Midbrain (tissue), 1 donor: ENCODE results near the gene MIEN1.
"Not testable (repeated sequence)": the region's sequence is repeated elsewhere in the genome, so short reads cannot be mapped to it uniquely, and the experiment has no call there.

Source experiments
- DNase-seq: peaks from one replicate; lab custom pipeline; 2025; lab: John Stamatoyannopoulos, UW

MIEN1 gene

DNA sequence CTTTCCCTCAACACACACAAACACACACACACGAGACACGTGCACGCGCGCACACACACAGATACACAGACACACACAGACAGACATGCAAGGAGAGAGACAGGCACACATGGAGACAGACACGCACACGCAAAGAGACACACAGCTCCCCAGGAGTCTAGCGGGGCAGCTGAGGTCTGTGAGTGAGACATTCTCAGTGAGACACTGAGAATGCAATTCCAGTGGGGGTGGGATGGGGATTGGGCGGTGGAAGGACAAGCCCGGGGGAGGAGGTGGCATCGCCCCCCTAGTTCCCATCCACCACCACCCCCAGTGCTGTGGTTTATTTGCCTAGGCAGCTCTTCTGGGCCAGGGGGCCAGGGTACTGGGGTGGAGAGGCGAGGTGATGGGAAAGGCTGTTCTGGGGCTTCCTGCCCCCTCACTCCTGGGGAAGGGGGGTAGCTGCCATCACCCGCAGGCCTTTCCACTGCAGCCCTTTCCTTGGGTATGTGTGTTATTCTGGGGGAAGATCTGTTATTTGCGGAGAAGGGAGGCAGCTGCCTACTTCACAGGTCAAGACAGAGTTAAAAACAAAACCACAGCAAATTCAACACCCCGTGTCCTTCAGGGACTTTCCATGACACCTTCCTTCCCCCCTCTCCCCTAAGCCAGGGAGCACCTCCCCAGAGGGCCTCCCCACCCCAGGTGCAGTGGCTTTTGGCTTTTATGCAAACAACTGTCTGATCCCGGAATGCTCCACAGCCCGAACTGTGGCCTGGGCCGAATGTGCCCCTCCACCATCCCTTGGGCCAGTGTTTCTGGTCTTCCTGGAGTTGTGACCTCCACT, 25.4 kb upstream of the MIEN1 start:
- DNase-seq = no peak

DNA sequence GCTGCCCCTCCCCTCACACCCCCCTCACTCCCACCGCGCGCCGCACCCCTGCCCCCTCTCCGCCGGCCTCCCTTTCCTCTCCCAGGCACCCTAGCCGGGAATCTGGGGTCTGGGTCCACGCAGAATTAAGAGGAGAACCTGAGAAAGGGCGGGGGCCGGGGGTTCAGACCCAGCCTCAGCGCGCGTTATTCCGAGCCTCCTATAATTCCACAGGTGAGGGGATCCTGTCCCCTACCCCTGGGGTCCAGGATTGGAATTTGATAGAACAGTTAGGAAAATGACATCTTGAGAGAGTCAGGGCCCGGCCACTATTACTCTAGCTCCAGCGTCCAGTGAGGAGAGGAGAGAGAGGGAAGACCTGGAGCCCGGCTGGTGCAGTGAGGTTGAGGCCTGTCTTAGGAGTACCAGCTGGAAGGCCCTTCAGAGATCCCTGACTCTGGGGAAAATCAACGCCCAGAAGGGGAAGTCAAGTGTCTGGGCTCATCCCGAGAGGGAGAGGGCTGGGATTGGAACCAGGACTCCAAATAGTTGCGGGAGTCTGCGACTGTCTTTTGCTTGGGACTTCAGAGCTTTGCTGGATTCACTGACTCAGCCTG, 24.7 kb upstream of the MIEN1 start:
- DNase-seq = no peak

DNA sequence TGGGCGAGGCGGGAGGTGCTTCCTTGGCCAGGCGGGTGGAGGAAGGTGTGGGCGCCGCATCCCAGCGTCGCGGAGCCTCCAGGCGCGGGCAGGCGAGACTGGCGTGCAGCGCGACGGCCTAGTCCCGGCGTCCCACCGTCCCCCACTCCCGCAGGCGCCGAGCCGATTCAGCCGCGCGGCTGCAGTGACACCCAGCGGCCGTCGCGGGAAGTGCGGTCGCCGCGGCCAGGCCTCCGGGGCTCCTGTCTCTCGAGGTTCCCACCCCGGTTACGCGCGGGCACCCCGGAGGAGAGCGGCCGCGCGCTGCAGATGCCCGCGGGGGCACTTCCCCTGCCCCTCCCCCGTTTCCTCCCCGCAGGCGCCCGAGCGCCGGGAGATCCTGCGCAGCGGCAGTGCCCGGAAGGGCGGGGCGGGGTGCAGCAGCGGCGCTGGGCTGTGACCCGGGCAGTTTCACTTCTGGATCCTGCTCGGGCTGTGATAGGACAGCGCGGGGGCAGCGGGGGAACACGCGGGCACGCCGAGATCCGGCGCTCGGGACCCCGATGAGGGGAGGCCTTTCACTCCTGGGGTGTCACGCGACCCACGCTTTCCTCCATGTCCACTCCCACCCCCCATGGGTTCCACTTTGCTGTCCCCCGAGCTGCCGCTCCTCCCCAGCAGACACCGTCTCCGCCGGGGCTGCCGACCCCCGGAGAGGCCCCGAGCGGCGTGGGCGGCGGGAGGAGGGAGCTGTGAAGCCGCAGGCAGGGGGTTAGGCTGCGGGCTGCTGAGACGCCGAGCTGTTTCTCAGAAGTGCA, 24.0 kb upstream of the MIEN1 start:
- DNase-seq = peak; percentile 87

DNA sequence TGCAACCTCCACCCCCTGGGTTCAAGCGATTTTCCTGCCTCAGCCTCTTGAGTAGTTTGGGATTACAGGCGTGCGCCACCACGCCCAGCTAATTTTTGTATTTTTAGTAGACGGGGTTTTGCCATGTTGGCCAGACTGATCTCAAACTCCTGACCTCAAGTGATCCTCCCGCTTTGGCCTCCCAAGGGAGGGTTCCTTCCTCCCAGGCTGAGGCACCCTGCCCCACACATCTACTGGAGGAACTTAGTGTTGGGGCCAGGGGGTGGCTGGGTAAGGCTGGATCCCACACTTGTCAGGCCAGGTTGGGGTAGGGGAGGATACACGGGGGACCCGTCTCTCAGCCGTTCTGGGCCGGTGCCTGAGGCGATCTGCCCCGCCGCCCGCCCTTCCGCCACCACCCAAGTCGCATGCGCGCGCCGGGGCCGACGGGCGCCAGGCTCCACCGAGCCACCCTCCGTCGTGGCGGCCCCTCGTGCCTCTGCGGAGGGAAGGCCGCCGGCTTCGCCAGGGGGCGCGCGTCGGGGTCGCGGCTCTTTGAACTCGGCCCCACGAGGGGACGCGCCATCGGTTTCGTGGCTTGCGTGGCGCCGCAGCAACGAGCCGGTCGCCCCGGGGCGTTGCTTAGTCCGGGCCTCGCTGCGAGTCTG, 23.3 kb upstream of the MIEN1 start:
- peak; percentile 51 for DNase-seq

DNA sequence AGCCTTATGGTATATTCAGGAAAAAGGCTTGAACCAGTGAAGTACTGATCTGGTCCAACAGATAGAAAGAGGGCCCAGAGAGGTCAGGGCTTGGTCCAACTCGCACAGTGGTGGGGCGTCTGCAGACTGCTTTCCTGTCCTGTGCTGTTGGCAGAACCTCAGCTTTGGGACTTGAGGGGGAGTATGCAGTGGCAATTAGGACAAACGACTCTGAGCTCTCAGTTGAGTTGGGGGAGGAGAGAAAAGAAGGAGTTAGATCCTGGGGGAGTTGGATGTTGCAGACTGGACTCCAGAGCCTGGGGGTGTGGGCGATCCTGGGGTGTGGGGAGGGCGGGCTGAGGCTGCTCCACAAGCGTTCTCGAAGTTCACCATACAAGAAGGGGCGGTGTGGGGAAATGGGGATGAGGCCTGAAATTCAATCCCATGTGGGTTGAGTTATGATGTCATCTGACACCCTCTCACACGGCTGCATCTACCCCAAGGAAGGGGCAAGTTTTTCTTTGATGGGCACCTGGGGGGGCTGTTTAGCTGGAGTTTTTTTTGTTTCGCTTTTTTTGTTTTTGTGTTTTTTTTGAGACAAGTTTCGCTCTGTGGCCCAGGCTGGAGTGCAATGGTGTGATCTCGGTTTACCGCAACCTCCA, 22.0 kb upstream of the MIEN1 start:
- no peak for DNase-seq

DNA sequence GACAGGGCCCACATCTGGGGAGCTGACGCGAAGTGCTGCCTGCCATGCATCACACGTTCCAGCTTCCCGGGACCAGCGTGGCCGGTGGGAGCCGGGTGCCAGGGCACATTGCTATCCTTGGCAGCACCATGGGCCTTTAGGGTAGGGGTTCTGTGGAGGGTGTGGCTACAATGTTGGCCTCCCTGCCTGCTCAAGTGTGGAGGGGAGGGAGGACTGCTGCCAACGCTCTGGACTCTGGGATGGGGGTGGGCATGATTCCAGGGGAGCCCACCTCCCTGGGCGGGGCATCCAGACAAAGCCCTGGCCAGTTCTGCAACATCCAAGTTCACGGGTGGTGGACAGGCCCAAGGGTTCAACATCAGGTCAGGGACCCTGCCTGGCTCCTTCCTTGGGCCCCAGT, 21.3 kb upstream of the MIEN1 start:
- no peak for DNase-seq

DNA sequence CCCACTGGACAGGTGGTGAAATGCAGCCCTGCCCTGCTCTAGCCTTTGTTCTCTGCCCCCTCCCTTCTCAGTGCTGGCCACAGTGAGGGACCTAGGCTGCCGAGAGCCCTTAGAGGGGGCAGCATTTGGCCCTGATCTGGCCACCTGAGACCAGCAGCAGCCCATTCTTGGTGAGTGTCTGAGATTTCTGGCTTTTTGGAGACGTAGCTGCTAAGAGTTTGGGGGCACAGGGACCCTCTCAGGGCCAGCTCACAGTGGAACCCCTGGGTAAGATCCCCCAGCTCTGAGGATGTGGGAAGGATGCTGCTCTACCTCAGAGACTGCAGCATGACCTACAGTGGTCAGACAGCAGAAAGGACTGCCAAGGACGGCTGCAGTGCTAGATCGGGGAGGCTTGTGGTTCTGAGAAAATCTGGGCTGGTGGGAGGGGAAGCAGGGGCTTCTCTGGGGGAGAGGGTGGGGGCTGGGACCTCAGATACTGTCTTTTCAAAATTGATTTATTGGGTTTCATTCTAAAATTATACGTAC, 20.7 kb upstream of the MIEN1 start:
- no peak for DNase-seq

DNA sequence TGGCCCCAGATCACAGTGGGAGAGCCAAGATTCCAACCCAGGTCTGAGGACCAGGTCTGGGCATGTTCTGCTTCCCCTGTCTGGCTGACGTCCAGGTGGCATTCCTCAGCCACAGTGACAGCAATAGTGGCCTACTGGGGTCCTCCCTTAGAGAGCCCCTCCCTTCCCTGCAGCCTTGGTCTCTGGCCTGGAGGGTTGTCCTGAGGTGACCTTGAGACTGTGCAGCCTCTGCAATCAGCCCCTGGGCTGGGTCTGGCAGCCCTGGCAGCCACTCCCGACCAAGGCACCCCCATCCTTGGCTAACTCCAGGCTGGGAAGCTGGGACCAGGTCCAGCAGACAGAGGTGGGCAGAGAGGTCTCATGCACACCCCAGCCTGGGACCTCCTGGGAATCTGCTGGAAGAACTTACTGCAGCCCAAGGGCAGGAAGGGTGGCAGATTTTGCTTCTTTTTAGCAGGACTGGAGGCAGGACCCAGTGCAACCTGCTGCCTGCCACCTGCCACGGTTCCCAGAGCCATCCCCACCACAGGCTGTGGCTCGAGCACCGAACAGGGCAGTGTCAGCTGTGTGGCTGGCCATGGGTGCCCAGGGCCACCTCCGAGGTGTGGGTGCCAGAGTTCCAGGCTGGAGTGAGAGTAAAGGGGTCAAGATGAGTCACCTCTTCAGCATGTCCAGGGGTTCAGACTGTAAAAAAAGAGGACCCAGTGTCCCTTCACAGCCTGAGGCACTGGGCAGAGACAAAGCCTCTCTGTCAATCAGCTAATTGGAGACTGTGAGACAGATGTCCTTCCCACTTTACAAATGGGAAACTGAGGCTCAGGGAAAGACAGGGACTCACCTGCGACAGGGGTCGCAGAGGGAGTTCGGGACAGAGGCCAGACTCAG, 20.0 kb upstream of the MIEN1 start:
- DNase-seq = no peak

DNA sequence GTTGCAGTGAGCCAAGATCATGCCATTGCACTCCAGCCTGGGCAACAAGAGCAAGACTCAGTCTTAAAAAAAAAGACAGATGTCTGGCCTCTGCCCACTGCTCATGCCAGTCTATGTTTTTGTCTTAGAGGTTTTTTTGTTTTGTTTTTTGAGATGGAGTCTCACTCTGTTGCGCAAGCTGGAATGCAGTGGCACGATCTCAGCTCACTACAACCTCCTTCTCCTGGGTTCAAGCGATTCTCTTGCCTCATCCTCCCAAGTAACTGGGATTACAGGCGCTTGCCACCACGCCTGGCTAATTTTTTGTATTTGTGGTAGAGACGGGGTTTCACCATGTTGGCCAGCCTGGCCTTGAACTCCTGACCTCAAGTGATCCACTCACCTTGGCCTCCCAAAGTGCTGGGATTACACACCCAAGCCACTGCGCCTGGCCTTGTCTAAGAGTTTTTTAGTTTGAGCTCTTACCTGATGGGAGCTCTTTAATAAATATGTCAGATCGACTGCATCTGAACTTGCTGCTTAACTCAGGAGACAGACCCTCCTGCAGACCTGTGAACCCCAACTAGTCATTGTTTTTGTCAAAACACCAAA, 18.2 kb upstream of the MIEN1 start:
- DNase-seq = not testable (repeated sequence)

DNA sequence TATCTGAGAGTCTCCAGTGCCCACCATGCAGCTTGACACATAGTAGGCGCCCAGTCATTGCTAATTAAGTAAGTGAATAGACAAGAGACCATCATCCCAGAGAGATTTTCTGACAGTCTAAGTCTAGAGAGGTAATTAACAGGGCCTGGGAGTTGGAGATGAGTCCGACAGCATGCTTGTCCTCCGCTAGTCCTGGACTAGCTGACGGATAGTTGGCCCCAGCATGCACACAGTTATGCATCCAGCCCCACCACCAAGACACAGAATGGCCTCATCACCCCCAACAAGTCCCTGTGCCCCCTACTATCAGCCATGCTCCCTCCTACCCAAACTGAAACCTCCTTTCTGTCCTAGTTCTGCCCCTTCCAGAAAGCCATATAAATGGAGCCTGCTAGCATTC, 17.4 kb upstream of the MIEN1 start:
- no peak for DNase-seq

DNA sequence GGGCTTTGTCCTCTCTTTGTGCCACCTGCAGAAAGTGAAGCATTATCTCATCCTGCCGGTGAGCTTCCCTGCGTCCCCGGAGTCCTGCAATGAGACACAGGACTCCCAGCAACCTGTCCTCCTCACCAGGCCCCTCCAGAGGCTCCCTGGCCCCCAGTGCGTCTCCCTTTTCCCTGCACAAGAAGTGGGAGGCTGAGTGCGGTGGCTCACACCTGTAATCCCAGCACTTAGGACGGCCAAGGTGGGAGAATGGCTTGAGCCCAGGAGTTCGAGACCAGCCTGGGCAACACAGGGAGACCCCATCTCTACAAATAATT, 15.8 kb upstream of the MIEN1 start:
- DNase-seq = no peak

DNA sequence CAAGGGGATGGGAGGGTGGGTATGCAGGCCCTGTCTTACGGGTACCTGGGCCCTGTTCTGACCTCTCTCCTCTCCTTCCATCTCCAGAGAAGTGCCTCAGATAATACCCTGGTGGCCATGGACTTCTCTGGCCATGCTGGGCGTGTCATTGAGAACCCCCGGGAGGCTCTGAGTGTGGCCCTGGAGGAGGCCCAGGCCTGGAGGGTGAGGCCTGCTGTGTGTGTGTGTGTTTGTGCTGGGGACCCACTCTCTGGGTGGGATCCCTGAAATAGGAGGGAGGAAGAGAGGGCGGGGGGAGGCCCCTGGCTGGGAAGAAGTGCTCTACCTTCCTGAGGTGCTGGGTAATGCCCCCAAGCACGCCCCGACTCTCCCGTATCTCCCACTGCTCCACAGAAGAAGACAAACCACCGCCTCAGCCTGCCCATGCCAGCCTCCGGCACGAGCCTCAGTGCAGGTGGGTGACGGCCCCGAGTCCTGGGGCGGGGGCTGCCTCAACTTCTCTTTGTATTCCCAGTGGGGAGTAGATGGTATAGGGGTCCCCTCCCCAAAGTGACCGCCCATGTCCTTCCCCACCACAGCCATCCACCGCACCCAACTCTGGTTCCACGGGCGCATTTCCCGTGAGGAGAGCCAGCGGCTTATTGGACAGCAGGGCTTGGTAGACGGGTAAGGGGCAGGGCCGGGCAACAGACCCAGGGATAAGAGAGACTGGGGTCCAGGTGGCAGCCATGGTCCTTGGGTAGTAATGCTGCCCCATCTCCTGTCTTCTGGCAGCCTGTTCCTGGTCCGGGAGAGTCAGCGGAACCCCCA, 15.2 kb upstream of the MIEN1 start:
- no peak for DNase-seq

DNA sequence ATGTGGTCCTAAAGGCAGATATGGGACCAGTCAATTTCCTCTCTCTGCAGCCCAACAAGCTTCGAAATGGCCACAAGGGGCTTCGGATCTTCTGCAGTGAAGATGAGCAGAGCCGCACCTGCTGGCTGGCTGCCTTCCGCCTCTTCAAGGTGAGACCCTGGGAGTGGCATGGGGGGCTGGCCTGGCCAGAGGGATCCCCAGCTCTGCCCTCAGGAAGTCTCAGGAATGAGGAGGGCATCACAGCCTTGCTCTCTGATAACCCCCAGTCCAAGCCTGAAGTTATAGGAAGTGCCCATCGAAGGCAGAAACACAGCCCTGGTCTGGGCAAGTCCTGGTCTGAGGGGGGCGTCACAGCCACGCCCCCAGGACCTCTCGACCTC, 14.5 kb upstream of the MIEN1 start:
- DNase-seq = no peak

DNA sequence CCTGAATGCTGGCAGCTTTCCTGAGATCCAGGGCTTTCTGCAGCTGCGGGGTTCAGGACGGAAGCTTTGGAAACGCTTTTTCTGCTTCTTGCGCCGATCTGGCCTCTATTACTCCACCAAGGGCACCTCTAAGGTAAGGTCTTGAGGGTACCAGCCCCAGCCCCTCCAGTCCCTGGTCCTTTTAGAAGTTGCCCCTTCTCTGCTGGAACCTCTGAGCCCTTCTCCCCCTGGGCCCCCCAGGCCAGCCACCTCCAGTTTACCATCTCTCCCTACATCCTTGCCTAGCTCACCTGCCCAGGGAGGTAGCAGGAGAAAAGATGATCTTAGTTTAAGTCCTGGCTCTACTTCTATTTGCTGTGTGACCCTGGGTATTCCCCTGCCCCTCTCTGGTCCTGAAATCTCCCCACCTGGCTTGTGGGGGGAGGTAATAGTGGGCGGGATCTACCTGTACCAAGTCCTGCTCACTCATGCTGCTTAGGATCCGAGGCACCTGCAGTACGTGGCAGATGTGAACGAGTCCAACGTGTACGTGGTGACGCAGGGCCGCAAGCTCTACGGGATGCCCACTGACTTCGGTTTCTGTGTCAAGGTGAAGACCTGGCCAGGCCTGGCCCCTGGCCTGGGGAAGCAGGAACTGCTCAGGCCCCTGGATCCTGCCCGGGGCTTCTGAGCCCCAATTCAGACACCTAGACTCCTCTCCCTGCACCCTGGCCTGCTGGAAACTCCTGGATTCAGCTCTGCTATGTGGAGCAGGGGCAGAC, 13.9 kb upstream of the MIEN1 start:
- DNase-seq = no peak

DNA sequence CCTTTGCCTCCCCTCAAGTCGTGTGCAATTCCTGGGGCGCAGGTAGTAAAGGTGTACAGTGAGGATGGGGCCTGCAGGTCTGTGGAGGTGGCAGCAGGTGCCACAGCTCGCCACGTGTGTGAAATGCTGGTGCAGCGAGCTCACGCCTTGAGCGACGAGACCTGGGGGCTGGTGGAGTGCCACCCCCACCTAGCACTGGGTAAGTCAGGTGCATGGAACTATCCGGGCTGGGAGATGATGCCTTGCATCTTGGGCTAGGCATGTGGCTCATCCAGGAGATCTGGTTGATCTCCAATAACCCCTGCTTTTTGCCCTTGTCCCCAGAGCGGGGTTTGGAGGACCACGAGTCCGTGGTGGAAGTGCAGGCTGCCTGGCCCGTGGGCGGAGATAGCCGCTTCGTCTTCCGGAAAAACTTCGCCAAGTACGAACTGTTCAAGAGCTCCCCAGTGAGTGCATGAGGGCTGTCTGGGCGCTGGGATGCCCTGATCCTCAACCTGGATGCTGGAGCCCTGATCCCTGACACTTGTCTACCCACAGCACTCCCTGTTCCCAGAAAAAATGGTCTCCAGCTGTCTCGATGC, 12.6 kb upstream of the MIEN1 start:
- no peak for DNase-seq

DNA sequence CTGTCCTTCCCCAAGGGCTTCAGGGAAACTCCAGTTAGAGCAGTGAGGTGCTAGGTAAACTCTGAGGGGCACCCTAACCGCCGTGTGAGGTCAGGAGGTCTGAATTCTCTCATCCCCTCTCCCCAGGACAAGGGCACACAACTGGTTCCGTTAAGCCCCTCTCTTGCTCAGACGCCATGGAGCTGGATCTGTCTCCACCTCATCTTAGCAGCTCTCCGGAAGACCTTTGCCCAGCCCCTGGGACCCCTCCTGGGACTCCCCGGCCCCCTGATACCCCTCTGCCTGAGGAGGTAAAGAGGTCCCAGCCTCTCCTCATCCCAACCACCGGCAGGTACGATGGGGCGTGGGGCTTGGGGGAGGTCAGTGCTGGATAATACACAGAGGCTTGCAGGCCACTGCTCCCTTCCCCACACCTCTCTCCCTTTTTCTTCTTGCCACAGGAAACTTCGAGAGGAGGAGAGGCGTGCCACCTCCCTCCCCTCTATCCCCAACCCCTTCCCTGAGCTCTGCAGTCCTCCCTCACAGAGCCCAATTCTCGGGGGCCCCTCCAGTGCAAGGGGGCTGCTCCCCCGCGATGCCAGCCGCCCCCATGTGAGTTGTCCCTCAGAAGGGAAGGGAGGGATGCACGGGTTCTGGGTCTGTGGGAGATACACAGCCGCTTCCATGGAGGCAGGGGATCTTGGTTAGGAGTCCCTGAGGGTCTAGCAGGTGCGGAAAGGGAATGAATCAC, 12.0 kb upstream of the MIEN1 start:
- no peak for DNase-seq

DNA sequence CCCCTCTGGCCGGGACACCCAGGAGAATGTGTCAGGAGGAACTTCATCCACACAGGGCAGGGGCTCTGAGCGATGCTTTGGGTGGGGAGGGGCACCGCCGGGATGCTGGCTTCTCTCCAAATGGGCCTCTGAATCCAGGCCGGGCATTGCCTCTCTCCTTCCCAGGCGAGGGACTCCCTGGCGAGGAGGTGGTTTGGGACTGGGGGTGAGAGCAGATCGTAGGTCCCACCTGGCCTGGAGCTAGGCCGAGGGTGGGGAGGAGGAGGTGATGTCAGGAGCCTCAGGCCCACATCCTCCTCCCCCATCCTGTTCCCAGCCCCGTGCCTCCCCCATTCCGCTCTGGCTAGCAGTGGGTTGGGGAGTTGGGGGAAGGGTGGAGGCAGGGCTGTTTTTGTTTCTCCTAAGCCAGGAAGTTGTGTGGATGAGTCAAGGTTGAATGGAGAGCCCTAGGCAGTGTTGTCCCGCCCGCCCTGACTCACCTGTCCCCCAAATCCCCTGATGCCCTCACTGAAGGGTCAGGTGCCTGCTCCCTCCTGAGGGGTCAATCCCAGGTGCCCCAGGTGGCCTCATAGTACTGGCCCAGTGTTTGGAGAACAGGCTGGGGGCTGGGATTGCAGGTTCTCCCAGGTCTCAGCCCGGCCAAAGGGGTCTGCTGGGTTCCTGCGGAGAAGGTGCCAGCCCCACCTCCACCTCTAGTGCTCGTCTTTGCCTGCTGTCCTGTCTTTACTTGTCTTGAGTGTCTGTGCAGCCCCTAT, 10.2 kb upstream of the MIEN1 start:
- DNase-seq = no peak
